PFSK-1 (cell line): ENCODE data around the gene MAN2B1.

Source experiments
- FOXP2 ChIP-seq: optimal IDR thresholded peaks from 2 replicates; pipeline ENCODE3; 2011; ENCODE audit warnings: borderline replicate concordance, control low read depth, inconsistent platforms; ENCODE audit not compliant: insufficient read depth; ENCODE audit errors: extremely low read length, extremely low read depth
- POLR2AphosphoS5 ChIP-seq: IDR thresholded peaks from 2 replicates; pipeline ENCODE4 v1.6.1; 2012; ENCODE audit warnings: low read depth, mild to moderate bottlenecking, control low read depth, low read length, moderate library complexity
- REST ChIP-seq, 2 experiments: IDR thresholded peaks; 2 replicates each; pipeline versions ENCODE4 v1.6.1 to v1.8.0; 2011 to 2012; ENCODE audit warnings: low read depth in 2 of 2, low read length in 2 of 2, control low read depth in 1 of 2, inconsistent platforms in 1 of 2, mild to moderate bottlenecking in 1 of 2, moderate library complexity in 1 of 2; ENCODE audit not compliant: insufficient read depth in 1 of 2
- SIN3A ChIP-seq: IDR thresholded peaks from 2 replicates; pipeline ENCODE4 v1.6.1; 2012; ENCODE audit warnings: mild to moderate bottlenecking, low read length, moderate library complexity, borderline replicate concordance; ENCODE audit not compliant: insufficient read depth
- TAF1 ChIP-seq: IDR thresholded peaks from 2 replicates; pipeline ENCODE4 v1.6.1; 2012; ENCODE audit warnings: low read length, control low read depth, borderline replicate concordance; ENCODE audit not compliant: insufficient read depth

MAN2B1 gene

GRCh38 chr19:12665281-12665573 is 1.3 kb downstream of the MAN2B1 start:
- no peak for TF ChIP-seq FOXP2
- TF ChIP-seq REST (IDR thresholded peaks at IDR 0.05; ENCODE audit: insufficient read depth in 1 of 2, low read depth in 2 of 2, low read length in 2 of 2): no peak
- TF ChIP-seq TAF1: no peak
- TF ChIP-seq POLR2AphosphoS5: no peak
- no peak for TF ChIP-seq SIN3A

GRCh38 chr19:12664406-12665280 is 1.9 kb downstream of the MAN2B1 start:
- no peak for TF ChIP-seq SIN3A

DNA sequence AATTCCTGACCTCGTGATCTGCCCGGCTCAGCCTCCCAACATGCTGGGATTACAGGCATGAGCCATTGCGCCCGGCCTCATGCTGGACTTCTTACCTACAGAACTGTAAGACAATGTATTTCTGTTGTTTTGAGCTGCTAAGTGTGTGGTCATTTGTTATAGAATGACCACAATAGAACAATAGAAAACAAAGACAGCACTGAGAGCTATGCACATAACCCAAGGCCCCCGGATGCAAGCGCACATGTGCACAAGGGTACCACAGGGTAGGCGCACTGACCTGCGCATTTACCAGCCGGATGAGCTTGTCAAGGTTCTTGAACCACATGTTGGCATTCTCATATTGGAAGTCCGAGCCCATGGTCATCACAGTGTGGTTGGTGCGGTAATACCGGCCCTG is 5.6 kb downstream of the MAN2B1 start:
- no peak for TF ChIP-seq POLR2AphosphoS5
- no peak for TF ChIP-seq SIN3A
- no peak for TF ChIP-seq FOXP2
- TF ChIP-seq TAF1: no peak
- TF ChIP-seq REST (IDR thresholded peaks at IDR 0.05; ENCODE audit: insufficient read depth in 1 of 2, low read depth in 2 of 2, low read length in 2 of 2): no peak

GRCh38 chr19:12657966-12658365 is 8.6 kb downstream of the MAN2B1 start:
- no peak for TF ChIP-seq POLR2AphosphoS5
- no peak for TF ChIP-seq REST (IDR thresholded peaks at IDR 0.05; ENCODE audit: insufficient read depth in 1 of 2, low read depth in 2 of 2, low read length in 2 of 2)
- TF ChIP-seq FOXP2: no peak
- TF ChIP-seq TAF1: no peak
- TF ChIP-seq SIN3A: no peak

GRCh38 chr19:12656899-12657571 is 9.5 kb downstream of the MAN2B1 start:
- TF ChIP-seq SIN3A (no peak), POLR2AphosphoS5 (no peak), TAF1 (no peak), FOXP2 (no peak), REST (IDR thresholded peaks at IDR 0.05; ENCODE audit: insufficient read depth in 1 of 2, low read depth in 2 of 2, low read length in 2 of 2) (no peak)
